Esophagus squamous epithelium (tissue), 4 donors: ENCODE data around the gene IDH3A.

ENCODE experiments used
- POLR2A ChIP-seq, 4 donors: fragments of 450-650 bp; IDR thresholded peaks; one replicate each; pipeline ENCODE4 v1.6.1; 2017; ENCODE audit warnings: antibody characterized with exemption in 4 of 4, mild to moderate bottlenecking in 4 of 4, moderate library complexity in 3 of 4
- TF ChIP-seq, protein P1 (sequence below), 6 experiments: fragments of 450-650 bp in 4 of 6; fragments of 200-600 bp in 2 of 6; sonication (generic) in 2 of 6; IDR thresholded peaks; one replicate each; pipeline ENCODE4 v1.5.1; 2016 to 2019; ENCODE audit warnings: antibody characterized with exemption in 6 of 6, mild to moderate bottlenecking in 4 of 6, moderate library complexity in 4 of 6

DNA sequence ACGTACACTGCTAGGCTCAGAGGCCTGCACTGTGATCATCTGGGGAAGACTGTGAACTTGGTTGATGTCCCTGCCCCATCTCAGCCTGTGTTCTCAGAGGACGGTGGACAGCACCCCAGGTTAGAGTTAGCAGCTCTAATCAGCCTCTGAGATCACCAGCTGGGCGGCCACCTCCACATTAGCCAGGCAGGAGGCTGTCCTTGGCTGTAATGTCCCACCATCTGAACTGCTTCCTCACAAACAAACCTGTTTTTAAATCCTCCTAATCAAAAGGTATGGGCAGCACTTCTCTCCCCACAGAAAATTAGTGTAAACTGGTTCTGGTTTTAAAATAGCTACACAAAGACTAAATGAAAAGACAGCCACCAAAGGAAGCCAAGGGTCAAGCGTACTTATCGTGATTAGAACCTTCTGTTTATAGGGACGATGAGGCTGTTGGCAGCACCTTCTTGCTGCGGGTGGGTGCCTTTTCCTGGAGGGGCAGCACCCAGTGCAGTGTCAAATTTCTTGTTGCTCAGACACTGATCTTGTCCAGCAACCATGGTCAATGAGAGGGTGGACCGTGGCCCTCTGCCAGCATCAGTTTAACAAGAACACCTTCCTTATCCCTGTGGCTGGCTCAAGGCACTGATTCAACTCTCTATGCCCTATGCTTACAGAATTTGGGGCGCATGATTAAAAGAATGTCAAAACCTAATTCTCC lies 60.6 kb downstream of the IDH3A start:
- TF ChIP-seq, protein P1, sequence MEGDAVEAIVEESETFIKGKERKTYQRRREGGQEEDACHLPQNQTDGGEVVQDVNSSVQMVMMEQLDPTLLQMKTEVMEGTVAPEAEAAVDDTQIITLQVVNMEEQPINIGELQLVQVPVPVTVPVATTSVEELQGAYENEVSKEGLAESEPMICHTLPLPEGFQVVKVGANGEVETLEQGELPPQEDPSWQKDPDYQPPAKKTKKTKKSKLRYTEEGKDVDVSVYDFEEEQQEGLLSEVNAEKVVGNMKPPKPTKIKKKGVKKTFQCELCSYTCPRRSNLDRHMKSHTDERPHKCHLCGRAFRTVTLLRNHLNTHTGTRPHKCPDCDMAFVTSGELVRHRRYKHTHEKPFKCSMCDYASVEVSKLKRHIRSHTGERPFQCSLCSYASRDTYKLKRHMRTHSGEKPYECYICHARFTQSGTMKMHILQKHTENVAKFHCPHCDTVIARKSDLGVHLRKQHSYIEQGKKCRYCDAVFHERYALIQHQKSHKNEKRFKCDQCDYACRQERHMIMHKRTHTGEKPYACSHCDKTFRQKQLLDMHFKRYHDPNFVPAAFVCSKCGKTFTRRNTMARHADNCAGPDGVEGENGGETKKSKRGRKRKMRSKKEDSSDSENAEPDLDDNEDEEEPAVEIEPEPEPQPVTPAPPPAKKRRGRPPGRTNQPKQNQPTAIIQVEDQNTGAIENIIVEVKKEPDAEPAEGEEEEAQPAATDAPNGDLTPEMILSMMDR (IDR thresholded peaks at IDR 0.05), result no peak
- no peak for TF ChIP-seq POLR2A (IDR thresholded peaks at IDR 0.05)
